IMR-90 (cell line): ENCODE data around the gene TALDO1.

Source experiments
- BHLHE40 ChIP-seq: fragments of 150-350 bp; IDR thresholded peaks from 2 replicates; pipeline ENCODE4 v1.6.1; 2016; ENCODE audit warnings: mild to moderate bottlenecking, low read depth, low read length
- MXI1 ChIP-seq: IDR thresholded peaks from 2 replicates; pipeline ENCODE4 v1.6.1; 2012; ENCODE audit warnings: low read depth, mild to moderate bottlenecking, low read length, moderate library complexity, borderline replicate concordance
- RCOR1 ChIP-seq: IDR thresholded peaks from 2 replicates; pipeline ENCODE4 v1.6.1; 2012; ENCODE audit warnings: mild to moderate bottlenecking, low read length, improper control_type of control experiment; ENCODE audit not compliant: insufficient replicate concordance
- TF ChIP-seq, protein P1 (sequence below): conservative IDR thresholded peaks from 2 replicates; pipeline ENCODE4 v1.5.1; 2012; ENCODE audit warnings: mild to moderate bottlenecking, low read depth, low read length, improper control_type of control experiment

DNA sequence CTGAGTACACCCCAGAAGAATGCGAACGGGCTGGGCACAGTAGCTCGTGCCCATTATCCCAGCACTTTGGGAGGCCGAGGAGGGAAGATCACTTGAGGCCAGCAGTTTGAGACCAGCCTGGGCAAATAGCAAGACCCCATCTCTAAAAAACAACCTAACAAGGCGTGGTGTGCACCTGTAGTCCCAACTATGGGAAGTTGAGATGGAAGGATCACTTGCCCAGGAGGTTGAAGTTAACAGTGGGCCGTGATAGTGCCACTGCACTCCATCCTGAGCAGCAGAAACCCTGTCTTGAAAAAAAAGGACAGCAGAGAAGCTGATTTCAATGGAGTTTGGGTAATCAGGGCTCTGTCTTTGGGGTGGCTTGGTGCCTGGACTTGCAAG is 65.8 kb downstream of the TALDO1 start:
- TF ChIP-seq MXI1 (no peak), BHLHE40 (no peak), RCOR1 (no peak)
- TF ChIP-seq, protein P1, sequence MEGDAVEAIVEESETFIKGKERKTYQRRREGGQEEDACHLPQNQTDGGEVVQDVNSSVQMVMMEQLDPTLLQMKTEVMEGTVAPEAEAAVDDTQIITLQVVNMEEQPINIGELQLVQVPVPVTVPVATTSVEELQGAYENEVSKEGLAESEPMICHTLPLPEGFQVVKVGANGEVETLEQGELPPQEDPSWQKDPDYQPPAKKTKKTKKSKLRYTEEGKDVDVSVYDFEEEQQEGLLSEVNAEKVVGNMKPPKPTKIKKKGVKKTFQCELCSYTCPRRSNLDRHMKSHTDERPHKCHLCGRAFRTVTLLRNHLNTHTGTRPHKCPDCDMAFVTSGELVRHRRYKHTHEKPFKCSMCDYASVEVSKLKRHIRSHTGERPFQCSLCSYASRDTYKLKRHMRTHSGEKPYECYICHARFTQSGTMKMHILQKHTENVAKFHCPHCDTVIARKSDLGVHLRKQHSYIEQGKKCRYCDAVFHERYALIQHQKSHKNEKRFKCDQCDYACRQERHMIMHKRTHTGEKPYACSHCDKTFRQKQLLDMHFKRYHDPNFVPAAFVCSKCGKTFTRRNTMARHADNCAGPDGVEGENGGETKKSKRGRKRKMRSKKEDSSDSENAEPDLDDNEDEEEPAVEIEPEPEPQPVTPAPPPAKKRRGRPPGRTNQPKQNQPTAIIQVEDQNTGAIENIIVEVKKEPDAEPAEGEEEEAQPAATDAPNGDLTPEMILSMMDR: no peak
